Astrocyte (in vitro differentiated cells and primary cell): ENCODE measurements around the gene NAGLU. TPM values are rescaled to one million over a fixed set of nuclear protein-coding genes. Genes with fewer than 3 reads are reported as not detected.

ENCODE experiments used
- DNase-seq: peaks from one replicate; pipeline ENCODE4 v3.0.0-alpha.2; 2010; ENCODE audit warnings: low read depth
- FAIRE-seq: peaks from 2 replicates; lab custom pipeline; 2011; peaks lifted over from hg19 to GRCh38; lab: Jason Lieb, UNC
- H2AFZ ChIP-seq: 2 replicates; pipeline ENCODE4 v1.6.0; 2012; ENCODE audit warnings: low read depth, low read length, inconsistent platforms
- H3K27ac ChIP-seq: 2 replicates; pipeline ENCODE4 v1.5.1; 2011; ENCODE audit warnings: low read depth, low read length, inconsistent platforms
- H3K27me3 ChIP-seq: 2 replicates; pipeline ENCODE4 v1.6.0; 2011; ENCODE audit warnings: low read length, inconsistent platforms; ENCODE audit not compliant: insufficient read depth
- H3K36me3 ChIP-seq: 2 replicates; pipeline ENCODE4 v1.5.1; 2011; ENCODE audit warnings: low read length, inconsistent platforms; ENCODE audit not compliant: insufficient read depth
- H3K4me1 ChIP-seq: 2 replicates; pipeline ENCODE4 v1.5.1; 2011; ENCODE audit warnings: low read length, inconsistent platforms; ENCODE audit not compliant: insufficient read depth
- H3K4me2 ChIP-seq: 2 replicates; pipeline ENCODE4 v1.6.0; 2012; ENCODE audit warnings: low read length, inconsistent platforms
- H3K4me3 ChIP-seq: 2 replicates; pipeline ENCODE4 v1.5.1; 2011; ENCODE audit warnings: low read depth, mild to moderate bottlenecking, low read length, inconsistent platforms; ENCODE audit not compliant: insufficient read depth
- H3K79me2 ChIP-seq: 2 replicates; pipeline ENCODE4 v1.6.0; 2012; ENCODE audit warnings: mild to moderate bottlenecking, low read length, inconsistent platforms; ENCODE audit not compliant: insufficient read depth
- H3K9ac ChIP-seq: 2 replicates; pipeline ENCODE4 v1.6.0; 2012; ENCODE audit warnings: mild to moderate bottlenecking, low read length, inconsistent platforms
- H3K9me3 ChIP-seq: 2 replicates; pipeline ENCODE4 v1.5.1; 2012; ENCODE audit warnings: low read depth, mild to moderate bottlenecking, low read length, inconsistent platforms; ENCODE audit not compliant: insufficient read depth
- H4K20me1 ChIP-seq: 2 replicates; pipeline ENCODE4 v1.6.0; 2012; ENCODE audit warnings: low read length, inconsistent platforms; ENCODE audit not compliant: insufficient read depth
- H3K27ac Mint-ChIP-seq: one replicate; pipeline ENCODE4 v1.8.0; 2021; ENCODE audit warnings: mild to moderate bottlenecking, mixed read lengths; ENCODE audit not compliant: unreplicated experiment
- H3K27me3 Mint-ChIP-seq: one replicate; pipeline ENCODE4 v1.8.0; 2021; ENCODE audit warnings: low read depth, mixed read lengths; ENCODE audit not compliant: unreplicated experiment
- H3K36me3 Mint-ChIP-seq: one replicate; pipeline ENCODE4 v1.8.0; 2021; ENCODE audit warnings: low read depth, mixed read lengths; ENCODE audit not compliant: unreplicated experiment
- H3K4me1 Mint-ChIP-seq: one replicate; pipeline ENCODE4 v1.8.0; 2021; ENCODE audit warnings: low read depth, mixed read lengths; ENCODE audit not compliant: unreplicated experiment
- H3K4me3 Mint-ChIP-seq: one replicate; pipeline ENCODE4 v1.8.0; 2021; ENCODE audit warnings: mild to moderate bottlenecking, moderate library complexity, mixed read lengths; ENCODE audit not compliant: unreplicated experiment
- H3K9me3 Mint-ChIP-seq: one replicate; pipeline ENCODE4 v1.8.0; 2021; ENCODE audit warnings: mild to moderate bottlenecking, mixed read lengths; ENCODE audit not compliant: unreplicated experiment
- CTCF ChIP-seq: IDR thresholded peaks from 2 replicates; pipeline ENCODE4 v1.5.1; 2011; ENCODE audit warnings: low read depth, mild to moderate bottlenecking, inconsistent platforms, low read length, moderate library complexity; ENCODE audit not compliant: insufficient read depth
- EZH2 ChIP-seq: IDR thresholded peaks from 2 replicates; pipeline ENCODE4 v1.6.1; 2012; ENCODE audit warnings: mild to moderate bottlenecking, low read length, inconsistent platforms; ENCODE audit not compliant: insufficient read depth
- total RNA-seq: library from RNA; stranded (reverse); gene quantifications from 2 replicates; pipeline ENCODE4 v1.2.1, GENCODE V29; 2021

Gene NAGLU
- total RNA-seq, 1 donor from 2014 or later: 19.3 TPM

DNA sequence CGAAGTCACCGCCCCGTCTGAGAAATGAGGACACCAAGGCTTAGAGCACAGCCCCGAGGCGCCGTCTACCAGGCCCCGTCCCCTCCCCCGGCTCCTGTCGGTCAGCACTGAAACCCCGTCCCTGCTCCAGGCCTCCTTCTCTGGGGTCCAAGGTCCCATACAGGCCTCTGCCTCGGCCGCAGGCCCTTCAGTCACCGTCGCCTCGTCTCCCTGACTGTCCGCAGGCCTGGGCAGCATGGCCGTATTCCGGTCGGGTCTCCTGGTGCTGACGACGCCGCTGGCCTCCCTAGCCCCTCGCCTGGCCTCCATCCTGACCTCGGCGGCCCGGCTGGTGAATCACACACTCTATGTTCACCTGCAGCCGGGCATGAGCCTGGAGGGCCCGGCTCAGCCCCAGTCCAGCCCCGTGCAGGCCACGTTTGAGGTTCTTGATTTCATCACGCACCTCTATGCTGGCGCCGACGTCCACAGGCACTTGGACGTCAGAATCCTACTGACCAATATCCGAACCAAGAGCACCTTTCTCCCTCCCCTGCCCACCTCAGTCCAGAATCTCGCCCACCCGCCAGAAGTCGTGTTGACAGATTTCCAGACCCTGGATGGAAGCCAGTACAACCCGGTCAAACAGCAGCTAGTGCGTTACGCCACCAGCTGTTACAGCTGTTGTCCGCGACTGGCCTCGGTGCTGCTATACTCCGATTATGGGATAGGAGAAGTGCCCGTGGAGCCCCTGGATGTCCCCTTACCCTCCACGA, 26.5 kb downstream of the NAGLU start:
- no peaks in the 10 kb centered on the region for H4K20me1 ChIP-seq
- peak overlapping the region; percentile 92 for H3K4me3 Mint-ChIP-seq
- H2AFZ ChIP-seq: peak overlapping the region; percentile 78
- H3K79me2 ChIP-seq: peaks cover 41% of the 10 kb centered on the region
- peaks cover 13% of the 10 kb centered on the region for H3K36me3 ChIP-seq
- peaks cover 3% of the 10 kb centered on the region for H3K36me3 Mint-ChIP-seq
- no peaks in the 10 kb centered on the region for H3K27me3 Mint-ChIP-seq
- no peak for FAIRE-seq
- H3K4me3 ChIP-seq: peak overlapping the region; percentile 86
- no peaks in the 10 kb centered on the region for H3K9me3 Mint-ChIP-seq
- peaks cover 22% of the 10 kb centered on the region for H3K4me1 ChIP-seq
- DNase-seq: no peak
- H3K27ac Mint-ChIP-seq: peak overlapping the region; percentile 94
- peak overlapping the region; percentile 83 for H3K27ac ChIP-seq
- no peaks in the 10 kb centered on the region for H3K9me3 ChIP-seq
- peaks cover 19% of the 10 kb centered on the region for H3K4me1 Mint-ChIP-seq
- H3K4me2 ChIP-seq: peak overlapping the region; percentile 95
- H3K27me3 ChIP-seq: no peaks in the 10 kb centered on the region
- H3K9ac ChIP-seq: peak overlapping the region; percentile 96
- TF ChIP-seq CTCF: no peak

DNA sequence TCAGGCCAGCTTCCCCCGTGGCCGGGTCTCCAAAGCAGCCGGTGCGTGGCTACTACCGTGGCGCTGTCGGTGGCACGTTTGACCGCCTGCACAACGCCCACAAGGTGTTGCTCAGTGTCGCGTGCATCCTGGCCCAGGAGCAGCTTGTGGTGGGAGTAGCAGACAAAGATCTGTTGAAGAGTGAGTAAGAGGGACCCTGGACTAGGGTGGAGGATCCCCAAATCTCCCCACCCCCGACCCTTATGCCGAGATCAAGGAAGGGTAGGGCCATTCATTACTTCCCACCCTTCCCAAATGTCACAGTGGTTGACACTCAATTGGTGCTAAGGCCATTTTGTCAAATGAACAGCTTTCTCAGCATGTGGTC, 27.1 kb downstream of the NAGLU start:
- H3K4me1 ChIP-seq: peaks cover 26% of the 10 kb centered on the region
- peak overlapping the region; percentile 96 for H3K9ac ChIP-seq
- TF ChIP-seq EZH2: no peak
- H3K4me3 Mint-ChIP-seq: peak overlapping the region; percentile 92
- no peaks in the 10 kb centered on the region for H3K27me3 Mint-ChIP-seq
- H3K9me3 ChIP-seq: no peaks in the 10 kb centered on the region
- peaks cover 45% of the 10 kb centered on the region for H3K79me2 ChIP-seq
- peak overlapping the region; percentile 94 for H3K27ac Mint-ChIP-seq
- peaks cover 13% of the 10 kb centered on the region for H3K36me3 ChIP-seq
- H3K4me1 Mint-ChIP-seq: peaks cover 22% of the 10 kb centered on the region
- DNase-seq (no peak), FAIRE-seq (no peak)
- no peak overlapping the region for H3K27ac ChIP-seq
- no peaks in the 10 kb centered on the region for H3K9me3 Mint-ChIP-seq
- H4K20me1 ChIP-seq: no peaks in the 10 kb centered on the region
- peaks cover 5% of the 10 kb centered on the region for H3K36me3 Mint-ChIP-seq
- H2AFZ ChIP-seq: no peak overlapping the region
- peak overlapping the region; percentile 95 for H3K4me2 ChIP-seq
- no peaks in the 10 kb centered on the region for H3K27me3 ChIP-seq
- H3K4me3 ChIP-seq: peak overlapping the region; percentile 86

GRCh38 chr17:42563543-42563942, 27.5 kb downstream of the NAGLU start:
- peak overlapping the region; percentile 96 for H3K9ac ChIP-seq
- H3K79me2 ChIP-seq: peaks cover 50% of the 10 kb centered on the region

More at GRCh38 chr17:42563543-42563942, 27.5 kb downstream of the NAGLU start:
- peaks cover 29% of the 10 kb centered on the region for H3K4me1 ChIP-seq
- Mint-ChIP-seq H3K4me1 (peaks cover 22% of the 10 kb centered on the region), H3K4me3 (peak overlapping the region; percentile 92), H3K36me3 (peaks cover 6% of the 10 kb centered on the region), H3K27ac (peak overlapping the region; percentile 71), H3K9me3 (no peaks in the 10 kb centered on the region), H3K27me3 (no peaks in the 10 kb centered on the region)
- peaks cover 3% of the 10 kb centered on the region for H4K20me1 ChIP-seq
- H3K4me2 ChIP-seq: peak overlapping the region; percentile 95
- H3K36me3 ChIP-seq: peaks cover 13% of the 10 kb centered on the region
- FAIRE-seq (no peak), DNase-seq (no peak)
- H3K27ac ChIP-seq: no peak overlapping the region
- H3K4me3 ChIP-seq: peak overlapping the region; percentile 86
- no peak for TF ChIP-seq EZH2
- no peak for TF ChIP-seq CTCF
- H3K27me3 ChIP-seq: no peaks in the 10 kb centered on the region
- no peaks in the 10 kb centered on the region for H3K9me3 ChIP-seq
- no peak overlapping the region for H2AFZ ChIP-seq
